GM18526 (cell line): Measurements from ENCODE around the gene CCDC59.

Experiments
- POLR2A ChIP-seq: IDR thresholded peaks from 3 replicates; pipeline ENCODE4 v1.6.1; 2011; ENCODE audit not compliant: insufficient read length; ENCODE audit errors: extremely low read depth

CCDC59 gene

GRCh38 chr12:82329508-82329907, 28.7 kb downstream of the CCDC59 start:
- TF ChIP-seq POLR2A: no peak

- TF ChIP-seq POLR2A: no peak
Observed at GRCh38 chr12:82327861-82328260, 30.3 kb downstream of the CCDC59 start.

- no peak for TF ChIP-seq POLR2A
Observed at GRCh38 chr12:82326905-82327503, 31.2 kb downstream of the CCDC59 start.

GRCh38 chr12:82325540-82326336, 32.4 kb downstream of the CCDC59 start:
- no peak for TF ChIP-seq POLR2A

- no peak for TF ChIP-seq POLR2A
Observed at GRCh38 chr12:82319276-82319675, 38.9 kb downstream of the CCDC59 start.

- no peak for TF ChIP-seq POLR2A
Observed at GRCh38 chr12:82314406-82314892, 43.7 kb downstream of the CCDC59 start.
